HG02759 (cell line): ENCODE data around the gene CHD5.
"Not testable (repeated sequence)": the region's sequence is repeated elsewhere in the genome, so short reads cannot be mapped to it uniquely, and the experiment has no call there.

Experiments
- ATAC-seq: cut with Tn5 transposase; IDR thresholded peaks from one replicate; pipeline ENCODE4 v1.9.1; 2021; ENCODE audit warnings: mild to moderate bottlenecking, moderate library complexity; ENCODE audit not compliant: unreplicated experiment

CHD5 gene

GRCh38 chr1:6088956-6089355, 91.2 kb downstream of the CHD5 start:
- no peak for ATAC-seq

- no peak for ATAC-seq
These were observed 92.2 kb downstream of the CHD5 start for GRCh38 chr1:6087958-6088357.

DNA sequence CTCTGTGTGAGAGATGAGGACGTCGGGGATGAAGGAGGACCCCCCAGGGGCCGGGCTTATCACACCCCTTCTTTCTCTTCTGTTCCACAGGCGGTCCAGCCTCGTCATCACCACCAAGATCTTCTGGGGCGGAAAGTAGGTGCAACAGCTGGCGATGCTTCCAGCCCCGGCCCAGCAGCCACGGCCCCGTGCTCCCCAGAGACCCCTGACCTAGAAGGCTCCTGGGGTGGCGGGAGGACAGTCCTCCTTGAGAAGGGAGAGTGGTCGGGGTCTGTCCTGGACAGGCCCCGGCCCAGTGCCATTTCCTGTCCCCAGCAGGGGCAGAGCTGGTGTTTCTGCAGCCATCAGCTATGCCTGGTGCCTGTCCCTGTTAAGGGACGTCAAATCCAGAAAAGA, 92.7 kb downstream of the CHD5 start:
- ATAC-seq = no peak

- ATAC-seq = no peak
These were observed 93.3 kb downstream of the CHD5 start for GRCh38 chr1:6086762-6087376.

- ATAC-seq = no peak
These were observed 93.8 kb downstream of the CHD5 start for GRCh38 chr1:6086358-6086757.

DNA sequence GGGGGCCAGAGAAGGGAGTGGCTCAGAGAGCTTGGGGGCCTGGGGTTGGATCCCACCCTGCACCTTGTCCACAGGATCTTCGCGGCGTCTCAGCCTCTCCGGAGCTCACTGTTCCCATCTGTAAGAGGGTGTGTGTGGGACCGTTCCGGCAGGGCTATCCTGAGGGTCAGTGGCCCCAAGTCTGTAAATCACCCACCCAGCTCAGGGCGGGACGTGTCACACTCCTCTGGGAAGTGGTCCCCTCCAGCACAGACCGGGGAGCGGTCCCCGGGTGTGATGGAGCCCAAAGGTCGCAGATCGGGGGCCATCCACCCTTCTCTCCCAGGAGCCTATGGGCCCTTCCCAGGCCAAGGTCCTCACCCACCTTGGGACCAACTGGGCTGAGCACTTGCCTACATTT, 94.5 kb downstream of the CHD5 start:
- no peak for ATAC-seq

- no peak for ATAC-seq
These were observed 95.2 kb downstream of the CHD5 start for GRCh38 chr1:6084781-6085495.

DNA sequence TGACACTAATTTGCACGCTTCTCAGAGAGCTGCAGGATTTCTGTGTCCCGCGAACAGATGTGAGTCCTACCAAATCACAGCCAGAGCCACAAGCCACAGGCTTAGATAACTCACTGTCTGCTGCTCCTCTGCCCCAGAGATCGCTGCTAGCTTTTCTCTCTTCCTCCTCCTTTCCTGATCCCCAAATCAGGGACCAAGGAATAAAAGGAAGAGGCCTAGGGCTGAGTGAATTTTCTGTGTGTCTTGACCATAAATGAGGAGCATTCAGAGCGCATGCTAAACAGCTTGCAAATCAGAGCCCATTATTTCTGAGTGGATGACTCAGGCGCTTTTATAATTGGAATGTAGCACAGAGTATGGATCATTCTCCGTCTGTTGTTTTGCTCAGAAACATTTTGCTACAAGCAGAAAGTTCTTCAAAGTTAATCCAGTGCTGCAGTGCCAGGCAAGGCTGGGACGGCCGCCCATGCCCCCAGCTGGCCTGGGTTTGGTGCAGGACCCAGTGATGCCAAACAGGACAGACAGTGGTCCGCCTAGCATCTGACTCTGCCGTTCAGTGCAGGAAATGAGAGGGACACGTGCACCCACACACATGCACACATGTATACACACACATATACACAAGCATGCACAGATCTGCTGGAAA, 96.2 kb downstream of the CHD5 start:
- ATAC-seq = no peak

DNA sequence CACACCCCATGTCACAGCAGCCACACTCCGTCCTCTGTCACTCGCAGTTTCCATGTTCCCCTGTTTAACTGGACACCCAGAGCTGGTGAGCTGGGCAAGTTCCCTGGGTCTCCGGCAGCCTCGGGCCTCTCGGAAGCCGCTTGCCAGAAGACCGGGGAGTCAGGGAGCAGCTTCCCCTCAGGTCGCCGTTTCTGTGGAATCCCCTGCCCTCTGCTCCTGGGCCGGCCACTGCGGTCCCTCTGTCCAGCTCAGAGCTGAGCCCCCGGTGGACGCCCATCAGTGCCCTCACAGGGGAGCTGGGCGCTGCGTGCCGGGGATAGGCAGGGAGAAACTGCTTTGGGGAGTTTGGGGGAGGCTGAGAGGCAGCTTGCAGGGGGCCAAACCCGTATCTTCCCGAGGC, 96.7 kb downstream of the CHD5 start:
- ATAC-seq = no peak

- ATAC-seq = no peak
These were observed 97.6 kb downstream of the CHD5 start for GRCh38 chr1:6082430-6082971.

GRCh38 chr1:6081901-6082300, 98.2 kb downstream of the CHD5 start:
- no peak for ATAC-seq

DNA sequence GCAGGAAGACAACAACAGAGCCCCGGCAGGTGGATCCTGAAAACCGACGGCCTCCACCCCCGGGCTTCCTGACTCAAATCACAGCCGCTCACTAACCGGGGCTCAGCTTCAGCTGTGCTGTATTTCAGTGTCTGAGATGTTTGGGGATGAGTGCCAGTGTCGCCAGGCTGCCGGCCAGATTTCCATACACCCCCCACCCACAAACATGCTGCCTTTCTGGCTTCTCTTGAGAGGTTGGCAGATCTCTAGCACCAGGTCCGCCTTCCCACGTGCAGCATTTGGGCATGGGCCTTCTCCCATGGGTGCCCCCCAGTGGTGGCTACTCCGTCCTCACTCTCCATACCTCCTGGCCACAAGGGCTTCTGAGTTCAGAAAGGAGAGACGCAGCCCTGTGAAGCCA, 99.7 kb downstream of the CHD5 start:
- ATAC-seq = no peak

- ATAC-seq = no peak
These were observed 102.2 kb downstream of the CHD5 start for GRCh38 chr1:6077919-6078318.

DNA sequence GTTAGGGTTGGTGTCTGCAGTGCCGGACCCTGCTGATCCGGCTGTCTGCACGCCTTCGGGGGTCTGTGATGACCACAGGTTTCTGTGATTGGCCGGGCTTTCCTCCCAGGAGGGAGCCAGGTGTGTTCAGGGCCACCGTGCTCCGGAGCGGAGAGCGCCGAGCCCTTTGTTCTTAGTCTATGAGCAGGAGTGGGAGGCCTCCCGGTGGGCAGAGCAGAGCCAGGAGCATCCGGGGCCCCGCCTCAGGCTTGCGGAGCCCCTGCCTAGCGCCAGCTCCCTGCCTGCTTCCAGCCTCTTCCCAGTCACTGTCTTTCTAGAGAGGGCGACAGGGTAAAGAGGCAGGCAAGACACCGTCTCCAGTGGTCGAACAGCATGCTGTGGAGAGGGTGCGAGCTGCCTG, 102.6 kb downstream of the CHD5 start:
- ATAC-seq = no peak

DNA sequence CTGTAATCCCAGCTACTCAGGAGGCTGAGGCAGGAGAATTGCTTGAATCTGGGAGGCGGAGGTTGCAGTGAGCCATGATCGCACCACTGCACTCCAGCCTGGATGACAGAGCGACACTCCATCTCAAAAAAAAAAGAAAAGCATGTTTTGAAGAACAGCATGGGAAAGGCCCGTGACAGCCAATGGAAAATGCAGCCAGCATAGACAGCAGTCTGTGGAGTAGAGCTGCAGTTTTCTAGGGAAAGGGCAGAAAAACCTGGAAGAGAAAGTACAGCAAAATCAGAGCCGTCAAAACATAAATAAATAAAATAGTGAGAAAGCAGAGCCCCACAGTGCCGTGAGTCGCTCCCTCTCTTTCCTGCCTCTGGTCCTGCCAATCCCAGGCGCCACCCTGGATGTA, 103.1 kb downstream of the CHD5 start:
- not testable (repeated sequence) for ATAC-seq

- no peak for ATAC-seq
These were observed 104.4 kb downstream of the CHD5 start for GRCh38 chr1:6075748-6076147.

- no peak for ATAC-seq
These were observed 105.8 kb downstream of the CHD5 start for GRCh38 chr1:6074192-6074901.

DNA sequence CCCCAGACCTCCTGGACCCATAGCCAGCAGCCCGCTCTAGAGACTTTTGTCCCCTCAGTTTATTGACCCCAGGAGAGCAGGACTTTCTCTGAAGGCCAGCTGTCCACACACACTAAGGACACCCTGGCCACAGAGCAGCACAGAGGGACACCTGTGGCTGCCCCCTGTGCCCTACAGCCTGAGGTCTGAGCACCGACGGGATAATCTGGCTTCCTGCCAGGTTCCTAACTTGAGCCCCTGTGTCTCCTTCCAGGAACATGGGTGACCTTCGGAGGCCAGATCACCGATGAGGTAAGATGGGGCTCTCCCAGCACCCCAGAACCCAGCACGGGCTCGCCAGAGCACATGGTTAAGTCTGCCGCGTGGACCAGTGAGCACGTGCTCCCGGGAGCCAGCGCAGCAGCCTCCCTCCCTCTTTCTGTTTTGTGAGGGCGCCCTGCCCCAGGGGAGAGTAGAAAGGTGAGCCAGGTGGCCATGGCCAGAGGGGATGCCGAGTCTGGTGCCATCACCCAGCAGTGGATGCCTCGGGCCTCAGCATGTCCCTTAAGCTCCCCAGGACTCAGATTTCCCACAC, 106.6 kb downstream of the CHD5 start:
- no peak for ATAC-seq

DNA sequence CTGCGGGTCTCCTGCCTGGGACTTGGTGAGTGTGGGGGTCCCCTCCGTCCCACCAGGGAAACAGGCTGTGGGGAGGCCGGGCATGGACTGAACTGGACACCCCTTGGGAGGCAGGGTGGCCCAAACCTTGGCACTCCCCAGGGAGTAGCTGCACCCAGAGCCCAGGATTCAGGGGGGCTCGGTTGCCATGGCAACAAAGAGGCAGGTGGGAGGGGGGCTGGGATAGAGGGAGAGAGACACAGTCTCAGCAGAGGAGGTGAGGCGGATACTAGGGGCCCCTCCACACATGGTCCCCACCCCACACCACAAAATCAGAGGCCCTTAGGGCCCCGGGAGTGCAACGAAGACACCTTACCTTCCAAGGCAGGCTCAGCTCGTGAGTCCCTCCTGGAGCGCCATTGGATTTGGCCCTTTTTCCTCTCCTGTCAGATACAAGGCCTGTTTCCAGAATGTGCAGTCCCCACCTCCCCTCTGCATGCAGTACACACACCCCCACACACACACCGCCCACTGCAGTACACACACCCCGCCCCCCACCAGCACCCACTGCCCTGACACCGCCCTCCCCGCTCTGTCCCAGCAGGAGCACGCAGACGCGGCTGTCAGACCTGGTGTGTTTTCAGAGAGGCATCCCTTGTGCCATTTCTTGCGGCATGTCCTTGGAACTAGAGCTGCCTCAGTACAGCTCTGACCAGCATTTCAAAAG, 107.2 kb downstream of the CHD5 start:
- no peak for ATAC-seq

DNA sequence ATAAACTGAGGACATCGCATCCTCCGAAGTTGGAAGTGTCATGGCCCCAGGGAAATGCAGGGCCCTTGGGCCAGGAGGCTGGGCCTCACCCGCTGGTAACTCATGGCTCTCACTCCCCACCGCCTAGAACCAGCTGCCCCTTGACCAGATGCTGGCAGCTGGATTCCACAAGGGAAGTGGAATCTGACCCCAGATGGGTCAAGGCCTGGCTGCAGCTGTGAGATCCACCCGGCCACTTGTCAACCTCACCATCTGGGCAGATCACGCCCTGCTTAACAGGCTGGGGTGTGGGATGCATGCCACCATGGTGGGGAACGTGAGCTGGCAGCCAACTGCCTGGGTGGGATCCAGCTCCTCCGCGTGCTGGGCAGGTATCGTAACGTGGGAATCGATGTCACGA, 108.9 kb downstream of the CHD5 start:
- no peak for ATAC-seq
